Measurements from ENCODE around the gene FAF1.
"Not testable (repeated sequence)": the region's sequence is repeated elsewhere in the genome, so short reads cannot be mapped to it uniquely, and the experiment has no call there.

Gene FAF1

DNA sequence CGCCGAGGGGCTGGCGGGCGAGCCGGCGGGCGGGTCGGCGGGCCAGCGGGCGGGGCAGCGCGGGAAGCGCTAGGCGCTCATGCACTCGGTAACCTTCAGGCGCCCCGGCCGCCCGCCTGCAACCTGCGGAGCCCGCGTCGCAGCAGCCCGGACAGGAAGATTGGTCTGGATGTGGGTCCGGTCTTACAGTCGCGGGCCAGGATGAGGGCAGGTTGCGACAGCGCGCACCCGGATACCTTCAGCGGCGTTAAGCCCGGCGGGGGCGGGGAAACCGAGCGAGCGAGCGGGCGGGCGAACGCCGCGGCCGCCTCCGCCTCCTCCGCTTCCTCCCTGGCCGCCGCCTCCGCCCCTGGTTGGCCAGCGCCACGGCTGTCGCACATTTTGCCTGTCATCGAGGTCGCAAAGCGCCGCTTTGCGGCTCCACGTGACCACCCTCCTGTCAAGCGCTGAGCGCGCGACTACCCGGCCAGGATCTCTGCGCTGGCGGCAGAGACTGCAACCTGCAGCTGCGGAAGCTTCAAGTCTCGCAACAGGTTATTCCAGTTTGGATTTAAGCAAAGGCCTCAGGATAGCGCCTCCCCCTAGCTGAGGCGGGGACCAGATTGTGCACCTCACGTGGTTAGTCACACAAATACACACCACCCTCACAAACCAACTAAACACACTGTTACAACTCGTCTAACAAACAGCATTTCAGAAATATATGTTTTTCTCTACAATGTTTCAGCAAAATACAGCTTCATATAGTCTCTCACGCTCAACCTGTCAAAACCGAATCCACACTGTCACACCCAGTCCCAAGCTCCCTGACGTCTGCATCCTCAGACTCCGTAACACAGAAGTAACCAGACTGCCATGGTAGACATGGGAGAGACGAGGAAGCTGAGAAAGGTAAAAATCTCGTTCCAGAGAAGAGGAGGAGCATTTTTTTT lies at the start of gene FAF1:
FAF1 (minus strand) TSS at position 355 of the 932 bp plus-strand sequence. CDS start 456 bp downstream, outside the sequence.
- Histone ChIP-seq H3K27ac (ENCODE audit: low read length) (peak within 1 kb of the TSS; percentile 83), H3K4me1 (ENCODE audit: control insufficient read depth in 1 of 2, insufficient read depth in 2 of 2, low read length in 2 of 2) (peaks cover 0 to 8% of the 10 kb centered on the region in 2 donors), H3K27me3 (ENCODE audit: low read depth, low read length) (no peaks in the 10 kb centered on the region), H3K4me3 (ENCODE audit: low read depth in 1 of 2, low read length in 2 of 2) (peak within 1 kb of the TSS; percentile 61 to 91), H3K9me3 (ENCODE audit: control insufficient read depth in 1 of 2, low read length in 2 of 2) (no peaks in the 10 kb centered on the region), H3K36me3 (ENCODE audit: control insufficient read depth in 1 of 2, insufficient read depth in 2 of 2, low read length in 2 of 2) (no peaks in the 10 kb centered on the region)

DNA sequence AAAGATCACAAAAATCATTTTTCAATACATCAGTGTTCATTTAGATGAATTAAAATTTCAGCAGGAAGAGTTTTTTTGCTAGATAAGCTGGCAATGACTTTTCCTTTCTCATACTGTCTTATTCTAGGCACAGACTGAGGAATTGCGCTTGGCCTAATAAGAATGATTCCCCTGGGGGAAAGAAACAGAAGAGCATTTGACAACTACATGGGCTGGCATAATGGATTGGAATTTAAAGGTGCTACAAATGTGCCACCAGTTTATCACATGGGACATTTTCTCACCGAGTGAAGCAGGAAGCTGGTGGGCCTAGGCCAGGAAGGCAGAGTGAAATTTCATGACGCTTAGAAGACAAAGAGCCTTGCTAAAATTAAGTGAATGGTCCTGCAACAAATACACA lies 49.3 kb upstream of the FAF1 start:
- Histone ChIP-seq H3K4me1 (ENCODE audit: control insufficient read depth in 1 of 2, insufficient read depth in 2 of 2, low read length in 2 of 2) (no peaks in the 10 kb centered on the region), H3K36me3 (ENCODE audit: control insufficient read depth in 1 of 2, insufficient read depth in 2 of 2, low read length in 2 of 2) (no peaks in the 10 kb centered on the region), H3K27ac (ENCODE audit: low read length) (no peak overlapping the region), H3K4me3 (ENCODE audit: low read depth in 1 of 2, low read length in 2 of 2) (no peak overlapping the region), H3K9me3 (ENCODE audit: control insufficient read depth in 1 of 2, low read length in 2 of 2) (peaks cover 0 to 6% of the 10 kb centered on the region in 2 donors), H3K27me3 (ENCODE audit: low read depth, low read length) (no peaks in the 10 kb centered on the region)

DNA sequence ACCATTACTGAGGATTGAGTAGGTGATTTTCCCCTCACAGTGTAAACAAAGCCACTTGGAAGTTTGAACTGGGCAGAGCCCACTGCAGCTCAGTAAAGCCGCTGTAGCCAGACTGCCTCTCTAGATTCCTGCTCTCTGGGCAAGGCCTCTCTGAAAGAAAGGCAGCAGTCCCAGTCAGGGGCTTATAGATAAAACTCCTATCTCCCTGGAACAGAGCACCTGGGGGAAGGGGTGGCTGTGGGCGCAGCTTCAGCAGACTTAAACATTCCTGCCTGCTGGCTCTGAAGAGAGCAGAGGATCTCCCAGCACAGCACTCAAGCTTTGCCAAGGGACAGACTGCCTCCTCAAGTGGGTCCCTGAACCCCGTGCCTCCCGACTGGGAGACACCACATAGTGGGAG lies 45.5 kb upstream of the FAF1 start:
- H3K4me3 ChIP-seq (ENCODE audit: low read depth in 1 of 2, low read length in 2 of 2); H3K9me3 ChIP-seq (ENCODE audit: control insufficient read depth in 1 of 2, low read length in 2 of 2); H3K36me3 ChIP-seq (ENCODE audit: control insufficient read depth in 1 of 2, insufficient read depth in 2 of 2, low read length in 2 of 2); H3K27me3 ChIP-seq (ENCODE audit: low read depth, low read length); H3K4me1 ChIP-seq (ENCODE audit: control insufficient read depth in 1 of 2, insufficient read depth in 2 of 2, low read length in 2 of 2); H3K27ac ChIP-seq (ENCODE audit: low read length): not testable (repeated sequence)

DNA sequence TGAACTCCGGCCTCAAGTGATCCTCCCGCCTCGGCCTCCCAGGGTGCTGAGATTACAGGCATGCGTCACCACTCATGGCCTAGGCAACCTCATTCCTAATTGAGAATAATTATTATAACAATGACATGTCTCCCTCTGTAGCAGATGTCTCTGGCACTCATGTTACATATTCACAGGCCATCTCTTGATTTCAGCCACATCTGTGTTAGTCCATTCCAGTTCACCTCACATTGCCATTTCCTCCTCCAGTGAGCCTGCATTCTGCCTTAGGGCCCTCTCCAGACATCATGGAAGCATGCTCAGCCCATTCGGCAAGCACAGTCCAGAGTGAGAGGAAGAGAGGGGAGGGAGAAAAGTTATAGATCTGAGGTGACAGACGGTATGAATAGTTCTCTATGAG lies 42.4 kb upstream of the FAF1 start:
- Histone ChIP-seq H3K36me3 (ENCODE audit: control insufficient read depth in 1 of 2, insufficient read depth in 2 of 2, low read length in 2 of 2) (no peaks in the 10 kb centered on the region), H3K4me1 (ENCODE audit: control insufficient read depth in 1 of 2, insufficient read depth in 2 of 2, low read length in 2 of 2) (no peaks in the 10 kb centered on the region), H3K4me3 (ENCODE audit: low read depth in 1 of 2, low read length in 2 of 2) (no peak overlapping the region), H3K27me3 (ENCODE audit: low read depth, low read length) (no peaks in the 10 kb centered on the region), H3K9me3 (ENCODE audit: control insufficient read depth in 1 of 2, low read length in 2 of 2) (no peaks in the 10 kb centered on the region), H3K27ac (ENCODE audit: low read length) (no peak overlapping the region)

DNA sequence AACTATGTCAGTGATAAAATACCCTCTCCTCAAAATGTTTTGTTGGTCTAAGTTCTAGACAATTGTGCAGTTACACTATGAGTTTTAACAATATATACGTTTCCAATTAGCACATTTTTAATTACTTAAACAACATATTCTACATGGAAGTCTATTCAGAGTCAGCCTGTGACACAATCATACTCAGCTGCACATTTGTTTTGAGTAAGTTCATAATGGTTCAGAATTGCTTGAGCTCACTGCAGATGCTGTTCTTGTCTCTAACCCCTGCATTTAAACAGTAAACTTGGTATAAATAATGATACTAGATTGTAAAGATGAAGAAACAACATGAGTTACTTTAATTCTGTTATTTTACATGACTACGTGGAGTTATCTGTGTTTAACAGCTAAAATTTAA lies 40.6 kb upstream of the FAF1 start:
- Histone ChIP-seq H3K4me3 (ENCODE audit: low read depth in 1 of 2, low read length in 2 of 2) (no peak overlapping the region), H3K36me3 (ENCODE audit: control insufficient read depth in 1 of 2, insufficient read depth in 2 of 2, low read length in 2 of 2) (no peaks in the 10 kb centered on the region), H3K27ac (ENCODE audit: low read length) (no peak overlapping the region), H3K4me1 (ENCODE audit: control insufficient read depth in 1 of 2, insufficient read depth in 2 of 2, low read length in 2 of 2) (no peaks in the 10 kb centered on the region), H3K9me3 (ENCODE audit: control insufficient read depth in 1 of 2, low read length in 2 of 2) (no peaks in the 10 kb centered on the region), H3K27me3 (ENCODE audit: low read depth, low read length) (no peaks in the 10 kb centered on the region)

DNA sequence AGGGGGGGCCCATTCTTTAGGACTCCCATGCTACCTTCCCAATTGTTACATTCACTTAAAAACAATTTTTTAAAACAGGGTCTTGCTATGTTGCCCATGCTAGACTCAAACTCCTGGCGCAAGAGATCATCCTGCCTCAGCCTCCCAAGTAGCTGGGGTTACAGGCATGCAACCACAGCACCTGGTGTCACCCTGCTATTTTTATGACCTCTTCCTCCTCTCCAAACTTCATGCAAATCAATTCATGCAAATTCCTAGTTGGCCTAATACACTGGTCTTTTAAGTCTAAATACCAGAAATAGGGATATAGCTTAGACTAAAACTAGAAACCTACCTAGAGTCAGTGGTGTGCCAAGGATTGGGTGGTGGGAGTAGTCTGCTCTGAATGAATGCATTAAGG lies 40.1 kb upstream of the FAF1 start:
- no peaks in the 10 kb centered on the region for H3K9me3 ChIP-seq (ENCODE audit: control insufficient read depth in 1 of 2, low read length in 2 of 2)
- no peak overlapping the region for H3K27ac ChIP-seq (ENCODE audit: low read length)
- no peaks in the 10 kb centered on the region for H3K27me3 ChIP-seq (ENCODE audit: low read depth, low read length)
- H3K4me1 ChIP-seq (ENCODE audit: control insufficient read depth in 1 of 2, insufficient read depth in 2 of 2, low read length in 2 of 2), result no peaks in the 10 kb centered on the region
- no peaks in the 10 kb centered on the region for H3K36me3 ChIP-seq (ENCODE audit: control insufficient read depth in 1 of 2, insufficient read depth in 2 of 2, low read length in 2 of 2)
- no peak overlapping the region for H3K4me3 ChIP-seq (ENCODE audit: low read depth in 1 of 2, low read length in 2 of 2)

DNA sequence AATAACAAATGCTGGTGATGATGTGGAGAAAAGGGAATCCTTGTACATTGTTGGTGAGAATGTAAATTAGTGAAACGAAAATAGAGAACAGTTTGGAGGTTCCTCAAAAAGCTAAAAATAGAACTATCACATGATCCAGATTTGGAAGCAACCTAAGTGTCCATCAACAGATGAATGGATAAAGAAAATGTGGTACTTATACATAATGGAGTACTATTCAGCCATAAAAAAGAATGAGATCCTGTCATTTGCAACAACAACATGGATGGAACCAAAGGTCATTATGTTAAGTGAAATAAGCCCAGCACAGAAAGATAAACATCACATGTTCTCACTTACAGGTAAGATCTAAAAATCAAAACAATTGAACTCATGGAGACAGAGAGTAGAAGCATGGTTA lies 39.3 kb upstream of the FAF1 start:
- not testable (repeated sequence) for H3K4me3 ChIP-seq (ENCODE audit: low read depth in 1 of 2, low read length in 2 of 2); H3K9me3 ChIP-seq (ENCODE audit: control insufficient read depth in 1 of 2, low read length in 2 of 2); H3K4me1 ChIP-seq (ENCODE audit: control insufficient read depth in 1 of 2, insufficient read depth in 2 of 2, low read length in 2 of 2); H3K36me3 ChIP-seq (ENCODE audit: control insufficient read depth in 1 of 2, insufficient read depth in 2 of 2, low read length in 2 of 2); H3K27me3 ChIP-seq (ENCODE audit: low read depth, low read length); H3K27ac ChIP-seq (ENCODE audit: low read length)

DNA sequence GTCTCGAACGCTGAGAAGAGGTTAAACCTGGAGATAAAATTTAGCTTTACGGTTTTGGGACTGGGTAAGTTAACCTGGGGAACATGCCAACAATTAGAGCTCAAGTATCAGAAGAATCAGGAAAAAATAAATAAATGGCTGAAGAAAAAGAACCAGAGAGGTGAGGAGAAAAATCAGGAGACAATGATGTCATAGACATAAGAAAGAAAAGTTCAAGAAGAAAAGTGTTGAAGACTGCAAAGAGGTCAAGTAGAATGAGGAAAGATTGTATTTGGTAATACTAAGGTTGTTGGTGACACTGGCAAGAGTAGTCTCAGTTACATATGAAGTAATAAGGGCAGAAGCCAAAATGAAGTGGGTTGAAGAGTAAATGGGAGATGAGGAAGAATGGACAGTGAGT lies 36.0 kb upstream of the FAF1 start:
- H3K36me3 ChIP-seq (ENCODE audit: control insufficient read depth in 1 of 2, insufficient read depth in 2 of 2, low read length in 2 of 2), result no peaks in the 10 kb centered on the region
- H3K9me3 ChIP-seq (ENCODE audit: control insufficient read depth in 1 of 2, low read length in 2 of 2), result no peaks in the 10 kb centered on the region
- no peaks in the 10 kb centered on the region for H3K27me3 ChIP-seq (ENCODE audit: low read depth, low read length)
- no peak overlapping the region for H3K27ac ChIP-seq (ENCODE audit: low read length)
- no peaks in the 10 kb centered on the region for H3K4me1 ChIP-seq (ENCODE audit: control insufficient read depth in 1 of 2, insufficient read depth in 2 of 2, low read length in 2 of 2)
- H3K4me3 ChIP-seq (ENCODE audit: low read depth in 1 of 2, low read length in 2 of 2), result no peak overlapping the region

DNA sequence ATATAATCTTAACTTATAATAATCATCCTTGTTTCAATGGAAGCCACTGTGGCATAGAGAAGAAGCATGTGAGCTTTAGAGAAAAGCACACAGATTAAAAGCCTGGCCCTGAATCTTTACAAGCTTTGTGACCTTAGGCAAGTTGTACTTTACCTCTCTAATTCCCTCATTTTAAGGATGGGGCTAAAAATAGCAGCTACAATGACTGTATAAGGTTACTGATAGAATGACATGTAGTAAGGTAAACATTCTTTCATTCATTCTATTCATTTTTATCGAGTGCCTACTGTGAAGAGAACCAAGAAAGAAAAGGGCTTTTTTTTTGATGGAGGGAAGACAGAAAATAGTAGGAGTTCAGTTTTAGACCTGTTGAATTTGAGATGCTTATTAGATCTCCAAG lies 35.6 kb upstream of the FAF1 start:
- H3K4me1 ChIP-seq (ENCODE audit: control insufficient read depth in 1 of 2, insufficient read depth in 2 of 2, low read length in 2 of 2), result no peaks in the 10 kb centered on the region
- no peak overlapping the region for H3K4me3 ChIP-seq (ENCODE audit: low read depth in 1 of 2, low read length in 2 of 2)
- H3K36me3 ChIP-seq (ENCODE audit: control insufficient read depth in 1 of 2, insufficient read depth in 2 of 2, low read length in 2 of 2), result no peaks in the 10 kb centered on the region

DNA sequence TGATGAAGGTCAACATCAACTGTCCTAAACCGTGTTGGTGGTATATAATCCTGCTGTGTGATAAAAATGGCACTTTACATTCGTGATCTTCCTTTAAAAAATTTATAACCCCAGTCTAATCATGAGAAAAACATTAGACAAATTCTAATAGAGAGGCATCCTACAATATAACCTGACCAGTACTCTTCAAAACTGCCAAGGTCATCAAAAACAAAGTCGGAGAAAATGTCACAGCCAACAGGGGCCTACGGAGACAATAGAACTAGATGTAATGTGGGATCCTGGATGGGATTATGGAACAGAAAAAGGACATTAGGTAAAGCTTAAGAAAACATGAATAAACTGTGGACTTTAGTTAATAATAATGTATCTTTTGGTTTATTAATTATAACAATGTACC lies 34.9 kb upstream of the FAF1 start:
- no peak overlapping the region for H3K27ac ChIP-seq (ENCODE audit: low read length)
- H3K27me3 ChIP-seq (ENCODE audit: low read depth, low read length), result no peaks in the 10 kb centered on the region
- no peaks in the 10 kb centered on the region for H3K4me1 ChIP-seq (ENCODE audit: control insufficient read depth in 1 of 2, insufficient read depth in 2 of 2, low read length in 2 of 2)
- H3K9me3 ChIP-seq (ENCODE audit: control insufficient read depth in 1 of 2, low read length in 2 of 2), result no peaks in the 10 kb centered on the region
- H3K36me3 ChIP-seq (ENCODE audit: control insufficient read depth in 1 of 2, insufficient read depth in 2 of 2, low read length in 2 of 2), result no peaks in the 10 kb centered on the region
- H3K4me3 ChIP-seq (ENCODE audit: low read depth in 1 of 2, low read length in 2 of 2), result no peak overlapping the region

More for the DNA sequence above, 35.6 kb upstream of the FAF1 start:
- no peak overlapping the region for H3K27ac ChIP-seq (ENCODE audit: low read length)
- H3K9me3 ChIP-seq (ENCODE audit: control insufficient read depth in 1 of 2, low read length in 2 of 2), result no peaks in the 10 kb centered on the region
- no peaks in the 10 kb centered on the region for H3K27me3 ChIP-seq (ENCODE audit: low read depth, low read length)

DNA sequence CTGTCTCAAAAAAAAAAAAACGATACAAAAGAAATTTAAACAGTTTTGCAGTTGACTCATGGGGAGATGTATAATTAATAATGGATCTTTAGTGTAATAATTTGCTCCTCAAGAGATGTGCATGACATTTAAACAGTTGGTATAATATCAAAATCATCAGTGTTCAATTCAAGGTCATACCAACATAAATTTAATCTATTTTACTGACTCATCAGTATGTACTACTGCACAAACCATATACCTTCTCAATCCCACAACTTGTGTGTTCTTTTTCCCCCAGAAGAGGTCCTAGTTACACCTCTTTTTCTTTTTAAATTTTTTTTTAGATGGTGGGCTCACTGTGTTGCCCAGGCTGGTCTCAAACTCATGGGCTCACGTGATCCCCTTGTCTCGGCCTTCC lies 33.6 kb upstream of the FAF1 start:
- Histone ChIP-seq H3K4me3 (ENCODE audit: low read depth in 1 of 2, low read length in 2 of 2) (no peak overlapping the region), H3K36me3 (ENCODE audit: control insufficient read depth in 1 of 2, insufficient read depth in 2 of 2, low read length in 2 of 2) (no peaks in the 10 kb centered on the region), H3K4me1 (ENCODE audit: control insufficient read depth in 1 of 2, insufficient read depth in 2 of 2, low read length in 2 of 2) (no peaks in the 10 kb centered on the region), H3K9me3 (ENCODE audit: control insufficient read depth in 1 of 2, low read length in 2 of 2) (no peaks in the 10 kb centered on the region), H3K27me3 (ENCODE audit: low read depth, low read length) (no peaks in the 10 kb centered on the region), H3K27ac (ENCODE audit: low read length) (no peak overlapping the region)
